K562 (cell line): ENCODE results near the gene GSTT2B. TPM values are rescaled to one million over a fixed set of nuclear protein-coding genes. Genes with fewer than 3 reads are reported as not detected.

Source experiments
- ATAC-seq: fragments of 200-7000 bp; cut with Tn5 transposase; 3 replicates; pipeline ENCODE4 v1.9.1; 2020; ENCODE audit warnings: moderate library complexity
- BruUV-seq: library from RNA; stranded (reverse); fragments of 400-500 nt; replicated peaks from 2 replicates; lab custom pipeline; 2021; lab: Mats Ljungman, UMichigan
- CTCF ChIA-PET: fragments of 300-600 bp; formaldehyde crosslinking; extraction: SDS; loops from one replicate; lab custom pipeline; 2021; ENCODE audit warnings: low intra/inter-chr PET ratio; lab: Yijun Ruan, JAX
- POLR2A ChIA-PET: fragments of 300-600, 350-650 bp; sonication (Branson Sonifier 250); formaldehyde crosslinking; extraction: SDS; loops from one replicate; lab custom pipeline; 2021; ENCODE audit warnings: antibody characterized with exemption, inconsistent platforms; lab: Yijun Ruan, JAX
- DNase-seq, 4 experiments: peaks; one replicate each; pipeline versions ENCODE4 v3.0.0 to v3.0.0-alpha.2; 2011 to 2018; ENCODE audit warnings: low spot score in 3 of 4, mixed read lengths in 3 of 4; ENCODE audit errors: extremely low read depth in 1 of 4
- FAIRE-seq: peaks from 2 replicates; lab custom pipeline; 2011; peaks lifted over from hg19 to GRCh38; lab: Jason Lieb, UNC
- H2AFZ ChIP-seq: 2 replicates; pipeline ENCODE4 v1.6.0; 2011; ENCODE audit warnings: low read depth, low read length, control low read depth, inconsistent platforms
- H3K27ac ChIP-seq: fragments of 200-600 bp; 3 replicates; pipeline ENCODE4 v1.8.0; 2011; ENCODE audit warnings: low read depth, mild to moderate bottlenecking, control low read depth, inconsistent platforms, low read length, moderate library complexity, mixed read lengths; ENCODE audit errors: extremely low read depth
- H3K27me3 ChIP-seq, 2 experiments: fragments of 300-600 bp in 1 of 2; 2 replicates in 1 of 2; 3 replicates in 1 of 2; pipeline versions ENCODE4 v1.6.0 to v1.8.0; 2011; ENCODE audit warnings: inconsistent platforms in 2 of 2, low read length in 2 of 2, mild to moderate bottlenecking in 1 of 2, mixed read lengths in 1 of 2, moderate library complexity in 1 of 2; ENCODE audit not compliant: control insufficient read depth in 2 of 2, insufficient read depth in 2 of 2
- H3K36me3 ChIP-seq: fragments of 300-600 bp; 3 replicates; pipeline ENCODE4 v1.8.0; 2011; ENCODE audit warnings: mild to moderate bottlenecking, low read length, inconsistent platforms; ENCODE audit not compliant: control insufficient read depth, insufficient read depth
- H3K4me1 ChIP-seq, 2 experiments: fragments of 200-600 bp in 1 of 2; replicated peaks in 1 of 2; 2 replicates in 1 of 2; 3 replicates in 1 of 2; pipeline versions ENCODE4 v1.5.1 to v1.8.0; 2011; ENCODE audit warnings: inconsistent platforms in 2 of 2, low read length in 2 of 2, mild to moderate bottlenecking in 1 of 2, mixed read lengths in 1 of 2, moderate library complexity in 1 of 2; ENCODE audit not compliant: control insufficient read depth in 2 of 2, insufficient read depth in 2 of 2
- H3K4me2 ChIP-seq: 2 replicates; pipeline ENCODE4 v1.6.1; 2011; ENCODE audit warnings: low read length, control low read depth, inconsistent platforms, mixed read lengths; ENCODE audit not compliant: insufficient read depth
- H3K4me3 ChIP-seq: fragments of 200-600 bp; sonication (generic), shearing (Covaris generic); 2 replicates; pipeline ENCODE4 v1.5.1; 2016; ENCODE audit warnings: control low read depth, inconsistent platforms
- H3K79me2 ChIP-seq: fragments of 200-600 bp; 3 replicates; pipeline ENCODE4 v1.8.0; 2011; ENCODE audit warnings: low read length, inconsistent platforms; ENCODE audit not compliant: control insufficient read depth, insufficient read depth
- H3K9ac ChIP-seq, 2 experiments: 2 replicates each; pipeline versions ENCODE4 v1.6.0 to v1.6.1; 2011; ENCODE audit warnings: low read depth in 2 of 2, low read length in 2 of 2, control low read depth in 1 of 2, inconsistent platforms in 1 of 2, mild to moderate bottlenecking in 1 of 2, mixed read lengths in 1 of 2; ENCODE audit not compliant: insufficient read depth in 1 of 2
- H3K9me1 ChIP-seq: one replicate; pipeline ENCODE4 v1.6.0; 2011; ENCODE audit warnings: inconsistent platforms, mild to moderate bottlenecking, low read length, moderate library complexity; ENCODE audit not compliant: control insufficient read depth, insufficient read depth
- H3K9me3 ChIP-seq: replicated peaks from 2 replicates; pipeline ENCODE4 v1.5.1; 2011; ENCODE audit warnings: low read depth, low read length, inconsistent platforms; ENCODE audit not compliant: control insufficient read depth, insufficient read depth
- H4K20me1 ChIP-seq: replicated peaks from 2 replicates; pipeline ENCODE4 v1.6.1; 2011; ENCODE audit warnings: low read length, inconsistent platforms, mixed read lengths; ENCODE audit not compliant: control insufficient read depth, insufficient read depth
- ATF7 ChIP-seq: fragments of 450-650 bp; IDR thresholded peaks from 2 replicates; pipeline ENCODE4 v1.7.1; 2014; ENCODE audit warnings: mild to moderate bottlenecking, moderate library complexity
- CC2D1A ChIP-seq: fragments of 450-650 bp; IDR thresholded peaks from 2 replicates; pipeline ENCODE4 v1.6.1; 2017; ENCODE audit warnings: mild to moderate bottlenecking
- EP400 ChIP-seq: fragments of 450-650 bp; IDR thresholded peaks from 2 replicates; pipeline ENCODE4 v1.6.1; 2017; ENCODE audit warnings: antibody characterized with exemption, mild to moderate bottlenecking, moderate library complexity
- HES1 ChIP-seq: fragments of 450-650 bp; IDR thresholded peaks from 2 replicates; pipeline ENCODE4 v1.6.1; 2016; ENCODE audit warnings: low read depth, mild to moderate bottlenecking, moderate library complexity
- MITF ChIP-seq: IDR thresholded peaks from 2 replicates; pipeline ENCODE4 v1.6.1; 2014; ENCODE audit warnings: antibody characterized with exemption
- NKRF ChIP-seq: fragments of 450-650 bp; IDR thresholded peaks from 2 replicates; pipeline ENCODE4 v1.6.1; 2016; ENCODE audit warnings: borderline replicate concordance
- ZNF23 ChIP-seq: fragments of 250-450 bp; sonication (Bioruptor Pico); IDR thresholded peaks from 2 replicates; pipeline ENCODE4 v1.4.0; 2020; ENCODE audit warnings: mild to moderate bottlenecking
- WGBS: fragments of 100-300 bp; shearing (Covaris generic); methylation state at CpG from one replicate; pipeline ENCODE4 v1.1.6; 2016; ENCODE audit warnings: low coverage, mixed read lengths; ENCODE audit not compliant: insufficient coverage; ENCODE audit errors: missing lambda C conversion rate; 5-methylcytosine and 5-hydroxymethylcytosine counted together
- in situ Hi-C: fragments of 300-500 bp; cut with MboI; formaldehyde crosslinking; loops from 4 replicates; pipeline ENCODE4 v1.15.0; 2018; ENCODE audit warnings: inconsistent platforms, mixed read lengths
- intact Hi-C: fragments of 100-400 bp; cut with micrococcal nuclease; formaldehyde crosslinking; loops from 2 replicates; pipeline ENCODE4 v1.14.2; 2022
- polyA plus RNA-seq, 8 experiments: library from polyadenylated mRNA; depleted of rRNA in 4 of 8; stranded (reverse) in 5 of 8; unstranded in 3 of 8; fragments of >200 nt; fragmentation: Nextera tagmentation in 2 of 8; fragmentation: Illumina TruSeq in 1 of 8; extraction: Ambion mirVana in 2 of 8; extraction: Trizol in 1 of 8; gene quantifications; 2 replicates each; pipeline versions ENCODE4 v1.2.1 to v1.2.3, GENCODE V29; 2011 to 2014; ENCODE audit warnings: inconsistent platforms in 1 of 8, missing spikeins in 1 of 8
- total RNA-seq, 7 experiments: library from RNA; depleted of rRNA in 6 of 7; stranded (reverse); fragments of >200 nt in 6 of 7; fragmentation: Illumina TruSeq in 2 of 7; extraction: Trizol in 2 of 7; gene quantifications; 2 replicates each; pipeline versions ENCODE4 v1.2.1 to v1.2.3, GENCODE V29; 2011 to 2021; ENCODE audit warnings: low replicate concordance in 1 of 7

The GSTT2B gene
- total and polyA plus RNA-seq, 9 of the 15 experiments (the other 6 are each of a cell fraction or from before 2014, with no cell fraction given) = not detected

- TF ChIP-seq HES1 (no peak), ATF7 (no peak), EP400 (no peak), ZNF23 (CRISPR knock-in tag) (peak; percentile 83; the same call in 1 of the 2 replicates), NKRF (no peak)
- TF ChIP-seq, all 486 proteins: peak for 3
Measured at GRCh38 chr22:24006207-24006913, 45.4 kb upstream of the GSTT2B start (continued).

GRCh38 chr22:24005201-24005600 is 44.2 kb upstream of the GSTT2B start, which contains the start of gene GSTT4:
Gene GSTT4 (minus strand): TSS chr22:24005453. CDS start chr22:24005356, 97 bp downstream.
- DNase-seq = no peak
- Histone ChIP-seq H3K9me1 (no peaks in the 10 kb centered on the region), H3K4me3 (no peak within 1 kb of the TSS), H3K36me3 (no peaks in the 10 kb centered on the region), H3K27ac (no peak within 1 kb of the TSS), H4K20me1 (no peaks in the 10 kb centered on the region), H3K9me3 (peaks cover 3% of the 10 kb centered on the region; the same call in 1 of the 2 replicates), H3K4me1 (peaks cover 9 to 18% of the 10 kb centered on the region in 2 experiments; a peak in 4 of 5 replicates), H3K27me3 (no peaks in the 10 kb centered on the region), H3K79me2 (no peaks in the 10 kb centered on the region), H3K9ac (peak within 1 kb of the TSS in 1 of 2 experiments; percentile 65; a peak in 1 of 4 replicates), H2AFZ (no peak within 1 kb of the TSS), H3K4me2 (no peak within 1 kb of the TSS)
- ChIA-PET CTCF (no interaction called here), POLR2A (no interaction called here)
- WGBS = 40% methylated on average over 6 of the region's 6 CpGs
- intact Hi-C loops (no loop called here), in situ Hi-C loops (loop anchor here (5.0 kb wide), 1 partner anchor 68 kb away; no protein-coding TSS in a partner anchor)
- ATAC-seq = no peak
- no TSS peak for BruUV-seq
- no peak for FAIRE-seq
- TF ChIP-seq MITF = no peak
- no peak for TF ChIP-seq CC2D1A
